RCC 7860 (cell line): ENCODE data around the gene CD300H.

Source experiments
- DNase-seq: peaks from one replicate; pipeline ENCODE4 v3.0.0-alpha.2; 2015; ENCODE audit warnings: low spot score
- FAIRE-seq: peaks from 2 replicates; lab custom pipeline; 2012; peaks lifted over from hg19 to GRCh38; lab: Jason Lieb, UNC

The CD300H gene

DNA sequence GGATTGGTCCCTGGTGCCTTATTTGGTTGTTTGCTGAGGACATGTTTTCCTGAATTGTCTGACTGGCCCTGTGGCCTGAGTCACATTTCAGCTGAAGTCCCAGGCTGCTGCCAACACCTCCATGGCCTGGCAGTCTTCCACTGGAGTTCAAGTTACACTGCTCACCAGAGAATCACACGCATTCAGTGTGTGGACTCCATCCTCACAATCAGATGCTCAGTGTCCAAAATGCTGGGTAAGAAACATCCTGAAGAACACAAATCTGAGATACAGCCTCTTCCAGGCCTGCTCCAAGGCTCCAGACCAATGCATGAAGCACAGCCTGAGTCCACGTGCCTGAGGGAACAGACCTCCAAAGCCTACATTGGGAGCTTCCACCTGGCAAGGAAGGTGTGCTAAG, 55.3 kb downstream of the CD300H start:
- FAIRE-seq, result no peak
- DNase-seq, result no peak
